ENCODE measurements around the gene FRK. TPM values are rescaled to one million over a fixed set of nuclear protein-coding genes. Genes with fewer than 3 reads are reported as not detected.
"Not testable (repeated sequence)": the region's sequence is repeated elsewhere in the genome, so short reads cannot be mapped to it uniquely, and the experiment has no call there.

FRK gene
- total RNA-seq, 1 experiment from 2014 or later = 0.02 TPM

- no peak for DNase-seq (ENCODE audit: low read depth)
Measured at GRCh38 chr6:116074732-116075390, 14.2 kb upstream of the FRK start.

GRCh38 chr6:116073765-116074440, 13.2 kb upstream of the FRK start:
- peak; percentile 83 for DNase-seq (ENCODE audit: low read depth)

GRCh38 chr6:116072368-116072767, 11.7 kb upstream of the FRK start:
- no peak for DNase-seq (ENCODE audit: low read depth)

DNA sequence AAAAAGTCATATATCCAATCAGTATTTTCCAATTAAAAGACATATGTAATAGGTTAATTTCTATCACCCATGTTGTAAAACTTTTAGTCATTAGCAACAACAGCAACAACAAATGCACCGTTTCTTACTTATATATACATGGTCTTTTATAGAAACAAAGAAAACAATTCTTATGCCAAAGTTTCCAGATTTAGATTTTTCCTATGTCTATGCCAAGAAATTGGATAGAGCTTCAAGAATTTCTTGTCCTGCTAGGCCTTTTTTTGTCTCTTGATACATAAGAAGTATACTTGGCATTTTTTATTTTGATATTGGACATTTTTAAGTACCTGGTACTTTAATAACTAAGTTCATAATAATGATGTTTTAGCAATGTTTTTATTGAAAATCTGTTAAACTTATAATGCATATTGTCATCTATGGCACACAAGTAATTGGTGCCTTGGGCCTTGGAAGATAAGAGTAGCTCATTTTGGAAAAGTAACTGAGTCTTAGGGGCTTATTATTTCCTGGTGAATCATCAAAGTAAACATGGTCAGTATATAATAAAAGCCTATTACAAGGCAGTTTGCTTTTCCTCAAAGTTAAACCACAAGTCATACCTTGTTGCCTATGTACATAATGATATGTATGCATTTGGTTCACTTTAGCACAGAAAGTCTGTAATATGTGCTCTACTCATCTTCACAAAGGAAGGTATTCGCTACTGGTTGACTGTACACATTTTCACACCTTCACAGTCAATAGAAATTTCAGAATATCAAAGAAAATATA, 10.1 kb upstream of the FRK start:
- peak; percentile 32 for DNase-seq (ENCODE audit: low read depth)

GRCh38 chr6:116070101-116070500, 9.4 kb upstream of the FRK start:
- no peak for DNase-seq (ENCODE audit: low read depth)

DNA sequence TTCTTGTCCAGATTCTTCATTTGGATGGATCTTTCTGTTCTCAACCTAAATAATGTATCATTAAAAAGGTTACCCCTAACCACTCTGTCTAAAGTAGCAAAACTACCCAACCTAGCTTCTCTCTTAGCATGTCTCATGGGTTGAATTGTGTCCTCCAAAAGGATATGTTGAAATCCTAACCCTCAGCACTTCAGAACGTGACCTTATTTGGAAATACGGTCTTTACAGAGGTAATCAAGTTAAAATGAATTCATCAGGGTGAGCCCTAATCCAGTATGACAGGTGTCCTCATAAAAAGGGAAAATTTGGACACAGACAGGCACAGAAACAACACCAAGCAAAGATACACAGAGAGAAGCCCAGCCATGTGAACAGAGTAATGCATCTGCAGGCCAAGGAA, 6.1 kb upstream of the FRK start:
- DNase-seq (ENCODE audit: low read depth) = no peak

DNA sequence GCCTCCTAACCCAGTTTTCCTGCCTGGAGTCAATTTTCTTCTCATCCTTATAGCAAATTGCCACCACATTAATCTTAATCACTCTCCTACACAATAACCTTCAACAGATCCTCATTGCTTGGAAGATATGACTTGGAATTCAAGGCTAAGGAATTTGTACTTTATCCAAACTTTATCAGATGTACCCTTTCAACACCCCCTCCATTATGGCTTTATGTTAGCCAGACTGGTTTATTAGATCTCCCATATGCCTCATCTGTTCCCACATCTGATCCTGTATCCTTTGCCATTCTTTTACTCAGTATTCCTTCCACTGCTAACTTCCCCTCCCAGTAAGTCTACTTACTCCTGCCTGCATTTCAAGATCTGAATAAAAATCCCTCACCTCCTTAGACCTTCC, 4.0 kb upstream of the FRK start:
- no peak for DNase-seq (ENCODE audit: low read depth)

GRCh38 chr6:116062496-116062895, 1.8 kb upstream of the FRK start:
- no peak for DNase-seq (ENCODE audit: low read depth)

DNA sequence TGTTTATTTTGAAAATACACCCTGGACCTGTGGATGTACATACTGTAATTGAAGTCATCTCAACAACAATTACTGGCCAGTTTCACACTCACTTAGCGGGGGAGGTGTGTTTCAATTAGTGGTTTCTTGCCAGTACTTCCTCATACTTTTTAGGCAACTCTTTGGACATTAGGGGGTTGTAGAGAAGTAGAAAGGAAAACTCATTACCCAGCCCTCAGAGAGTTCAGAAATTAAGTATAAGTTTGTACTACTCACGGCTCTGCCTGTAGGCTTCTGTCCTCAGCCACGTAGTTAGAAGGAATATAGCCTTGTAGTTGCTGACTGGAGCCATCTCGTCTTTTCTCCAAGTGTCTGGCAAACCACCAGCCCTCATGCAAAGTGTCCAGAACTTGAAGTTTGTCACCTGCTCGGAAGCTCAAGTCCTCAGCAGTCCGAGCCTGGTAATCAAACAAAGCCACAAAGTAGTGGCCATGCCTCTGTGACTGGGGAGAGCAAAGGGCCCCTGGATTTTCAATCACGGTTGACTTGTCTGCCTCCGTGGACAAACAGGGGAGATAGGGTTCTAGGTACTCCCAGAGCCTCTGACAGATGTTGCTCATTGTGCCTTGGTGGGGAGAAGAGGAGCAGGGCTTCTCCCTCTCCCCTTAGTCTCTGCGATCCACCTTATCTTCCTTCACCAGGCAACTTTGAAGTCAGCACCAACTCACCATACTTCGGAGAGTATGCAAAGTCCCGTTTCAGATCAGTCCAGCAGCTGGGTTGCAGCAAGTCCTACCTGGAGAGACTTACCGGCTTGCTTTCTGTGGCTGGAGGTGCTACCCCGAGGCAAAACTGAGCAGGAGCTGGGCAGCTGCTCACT, 749 bp downstream of the FRK start:
- no peak for DNase-seq (ENCODE audit: low read depth)

DNA sequence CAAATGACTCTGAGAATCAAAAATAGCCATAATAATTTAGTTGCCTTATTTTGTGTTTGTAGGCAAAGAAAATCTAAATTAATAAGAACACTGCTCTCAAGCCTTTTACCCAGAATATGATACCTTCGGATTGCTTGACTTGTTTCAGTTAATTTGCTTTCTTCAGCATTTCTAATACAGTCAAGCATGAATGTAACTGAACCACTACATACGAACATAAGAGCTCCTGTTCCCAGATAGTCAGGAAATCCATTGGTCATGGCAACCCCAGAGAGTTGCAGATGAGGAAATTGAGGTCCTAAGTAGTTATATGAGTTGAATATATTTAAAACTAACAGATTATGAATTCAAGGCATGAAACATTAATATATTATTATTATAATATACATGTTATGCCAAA, 2.9 kb downstream of the FRK start:
- DNase-seq (ENCODE audit: low read depth) = no peak

GRCh38 chr6:116055513-116055912, 5.2 kb downstream of the FRK start:
- no peak for DNase-seq (ENCODE audit: low read depth)

- DNase-seq (ENCODE audit: low read depth) = no peak
Measured at GRCh38 chr6:116051244-116051643, 9.4 kb downstream of the FRK start.

DNA sequence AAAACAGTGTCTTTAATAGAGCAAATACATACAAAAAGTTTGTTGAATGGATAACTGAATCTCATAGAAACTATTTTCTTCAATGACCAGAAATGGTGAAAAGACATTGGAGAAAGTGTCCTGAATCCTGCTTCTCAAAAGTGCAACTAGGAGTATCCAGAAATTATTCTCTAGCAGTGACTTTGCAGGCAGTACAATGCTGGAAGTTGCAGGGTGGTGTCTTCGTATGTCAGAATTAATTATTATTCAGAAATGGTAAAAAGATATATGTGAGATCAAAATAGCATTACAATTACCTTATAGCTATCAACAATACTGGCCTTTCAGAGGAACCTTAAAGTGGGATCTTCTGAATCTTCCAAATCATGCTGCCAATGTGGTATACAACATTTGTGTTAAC, 10.0 kb downstream of the FRK start:
- DNase-seq (ENCODE audit: low read depth) = no peak

GRCh38 chr6:116049321-116049720, 11.4 kb downstream of the FRK start:
- no peak for DNase-seq (ENCODE audit: low read depth)

DNA sequence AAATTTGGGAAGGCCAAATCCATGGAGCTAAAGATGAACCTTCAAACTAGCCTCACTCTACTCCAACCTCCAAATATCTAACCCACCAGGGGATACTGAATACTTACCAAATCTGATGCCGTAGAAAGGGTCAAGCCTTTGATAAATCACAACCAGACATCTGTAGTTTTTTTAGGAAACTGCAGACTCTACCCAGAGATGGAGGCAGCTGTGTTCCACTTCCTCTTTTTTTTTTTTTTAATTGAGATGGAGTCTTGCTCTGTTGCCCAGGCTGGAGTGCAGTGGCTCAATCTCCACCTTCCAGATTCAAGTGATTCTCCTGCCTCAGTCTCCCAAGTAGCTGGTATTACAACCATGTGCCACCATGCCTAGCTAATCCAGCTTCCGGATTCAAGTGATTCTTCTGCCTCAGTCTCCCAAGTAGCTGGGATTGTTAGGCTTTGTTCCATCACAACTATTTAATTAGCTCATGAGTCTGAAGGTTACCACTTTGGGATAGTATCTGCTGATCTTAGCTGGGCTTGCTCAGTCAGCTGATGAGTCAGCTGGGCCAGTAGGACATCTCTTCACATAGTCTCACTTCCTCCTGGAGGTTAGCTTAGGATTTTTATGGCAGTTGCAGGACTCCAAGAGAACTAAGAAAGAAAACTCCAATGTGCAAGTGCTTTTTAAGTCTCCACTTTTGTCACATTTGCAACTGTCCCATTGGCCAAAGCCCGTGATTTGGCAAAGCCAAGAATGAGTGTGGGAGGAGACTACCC, 13.3 kb downstream of the FRK start:
- peak; percentile 27 for DNase-seq (ENCODE audit: low read depth)

DNA sequence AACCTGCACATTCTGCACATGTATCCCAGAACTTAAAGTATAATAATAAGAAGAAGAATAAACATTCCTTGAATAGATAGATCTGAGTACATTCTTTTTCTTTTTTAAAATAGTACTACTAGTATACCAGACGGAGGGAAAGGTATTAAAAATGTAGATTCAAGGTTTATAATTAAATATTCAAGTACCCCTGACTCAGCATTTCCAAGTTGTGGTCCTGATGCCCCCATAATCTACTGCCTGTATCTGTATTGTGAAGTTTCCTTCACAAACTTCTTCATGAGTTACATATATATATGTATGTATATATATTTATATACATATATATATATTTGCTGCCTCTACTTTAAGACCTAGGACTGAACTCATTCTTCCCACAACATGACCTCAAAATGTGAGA, 14.0 kb downstream of the FRK start:
- DNase-seq (ENCODE audit: low read depth) = no peak

DNA sequence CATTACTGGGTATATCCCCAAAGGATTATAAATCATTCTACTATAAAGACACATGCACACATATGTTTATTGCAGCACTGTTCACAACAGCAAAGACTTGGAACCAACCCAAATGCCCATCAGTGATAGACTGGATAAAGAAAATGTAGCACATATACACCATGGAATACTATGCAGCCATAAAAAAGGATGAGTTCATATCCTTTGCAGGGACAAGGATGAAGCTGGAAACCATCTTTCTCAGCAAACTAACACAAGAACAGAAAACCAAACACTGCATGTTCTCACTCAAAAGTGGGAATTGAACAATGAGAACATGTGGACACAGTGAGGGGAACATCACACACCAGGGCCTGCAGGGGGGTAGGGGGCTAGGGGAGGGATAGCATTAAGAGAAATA, 14.4 kb downstream of the FRK start:
- not testable (repeated sequence) for DNase-seq (ENCODE audit: low read depth)

- DNase-seq (ENCODE audit: low read depth) = no peak
Measured at GRCh38 chr6:116041934-116042333, 18.8 kb downstream of the FRK start.

- DNase-seq (ENCODE audit: low read depth) = no peak
Measured at GRCh38 chr6:116040993-116041392, 19.7 kb downstream of the FRK start.

DNA sequence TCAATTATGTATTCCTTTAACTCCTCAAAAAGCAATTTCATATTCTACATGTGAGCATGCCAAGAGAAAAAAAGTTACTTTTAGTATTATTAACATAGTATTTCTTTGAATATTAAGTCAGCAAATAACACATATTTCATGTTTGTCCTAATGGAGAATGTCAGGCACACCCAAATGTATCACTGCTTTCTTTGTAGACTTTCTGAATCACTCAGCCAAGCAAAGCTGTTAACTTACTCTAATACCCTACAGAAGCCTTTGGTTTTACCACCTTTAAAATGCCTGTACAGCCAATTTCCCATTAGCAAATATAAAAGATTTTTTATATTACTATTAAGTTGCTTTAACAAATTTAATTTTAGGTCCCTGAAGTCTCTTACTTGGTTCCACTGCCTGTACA, 23.8 kb downstream of the FRK start:
- no peak for DNase-seq (ENCODE audit: low read depth)
